GM10266 (cell line): Measurements from ENCODE around the gene PLEKHG4.

Source experiments
- DNase-seq: peaks from one replicate; pipeline ENCODE4 v3.0.0; 2012; ENCODE audit errors: extremely low spot score
- TF ChIP-seq, protein P1 (sequence below): IDR thresholded peaks from 2 replicates; pipeline ENCODE4 v1.5.1; 2012; ENCODE audit warnings: mild to moderate bottlenecking, low read depth; ENCODE audit not compliant: control insufficient read depth, insufficient read depth; ENCODE audit errors: missing control alignments

PLEKHG4 gene

DNA sequence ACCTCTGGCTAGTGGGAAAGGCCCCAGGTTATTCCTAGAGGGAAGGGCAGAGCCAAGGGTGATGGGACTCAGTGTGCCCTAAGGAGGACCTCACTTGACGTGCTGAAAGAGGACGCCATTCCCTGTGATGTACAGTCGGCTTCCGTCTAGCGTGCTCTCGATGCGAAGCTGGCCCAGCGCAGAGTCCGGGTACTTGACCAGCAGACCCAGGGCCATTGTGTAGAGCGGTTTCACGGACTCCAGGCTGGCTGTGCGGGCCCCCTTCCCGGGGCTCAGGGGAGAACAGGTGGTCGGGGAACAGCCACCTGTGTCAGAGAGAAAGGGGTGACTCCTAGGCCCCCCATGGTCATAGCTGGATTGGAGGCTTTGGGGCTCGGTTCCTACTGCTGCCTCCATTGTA lies 19.9 kb downstream of the PLEKHG4 start:
- TF ChIP-seq, protein P1, sequence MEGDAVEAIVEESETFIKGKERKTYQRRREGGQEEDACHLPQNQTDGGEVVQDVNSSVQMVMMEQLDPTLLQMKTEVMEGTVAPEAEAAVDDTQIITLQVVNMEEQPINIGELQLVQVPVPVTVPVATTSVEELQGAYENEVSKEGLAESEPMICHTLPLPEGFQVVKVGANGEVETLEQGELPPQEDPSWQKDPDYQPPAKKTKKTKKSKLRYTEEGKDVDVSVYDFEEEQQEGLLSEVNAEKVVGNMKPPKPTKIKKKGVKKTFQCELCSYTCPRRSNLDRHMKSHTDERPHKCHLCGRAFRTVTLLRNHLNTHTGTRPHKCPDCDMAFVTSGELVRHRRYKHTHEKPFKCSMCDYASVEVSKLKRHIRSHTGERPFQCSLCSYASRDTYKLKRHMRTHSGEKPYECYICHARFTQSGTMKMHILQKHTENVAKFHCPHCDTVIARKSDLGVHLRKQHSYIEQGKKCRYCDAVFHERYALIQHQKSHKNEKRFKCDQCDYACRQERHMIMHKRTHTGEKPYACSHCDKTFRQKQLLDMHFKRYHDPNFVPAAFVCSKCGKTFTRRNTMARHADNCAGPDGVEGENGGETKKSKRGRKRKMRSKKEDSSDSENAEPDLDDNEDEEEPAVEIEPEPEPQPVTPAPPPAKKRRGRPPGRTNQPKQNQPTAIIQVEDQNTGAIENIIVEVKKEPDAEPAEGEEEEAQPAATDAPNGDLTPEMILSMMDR: no peak
- no peak for DNase-seq

DNA sequence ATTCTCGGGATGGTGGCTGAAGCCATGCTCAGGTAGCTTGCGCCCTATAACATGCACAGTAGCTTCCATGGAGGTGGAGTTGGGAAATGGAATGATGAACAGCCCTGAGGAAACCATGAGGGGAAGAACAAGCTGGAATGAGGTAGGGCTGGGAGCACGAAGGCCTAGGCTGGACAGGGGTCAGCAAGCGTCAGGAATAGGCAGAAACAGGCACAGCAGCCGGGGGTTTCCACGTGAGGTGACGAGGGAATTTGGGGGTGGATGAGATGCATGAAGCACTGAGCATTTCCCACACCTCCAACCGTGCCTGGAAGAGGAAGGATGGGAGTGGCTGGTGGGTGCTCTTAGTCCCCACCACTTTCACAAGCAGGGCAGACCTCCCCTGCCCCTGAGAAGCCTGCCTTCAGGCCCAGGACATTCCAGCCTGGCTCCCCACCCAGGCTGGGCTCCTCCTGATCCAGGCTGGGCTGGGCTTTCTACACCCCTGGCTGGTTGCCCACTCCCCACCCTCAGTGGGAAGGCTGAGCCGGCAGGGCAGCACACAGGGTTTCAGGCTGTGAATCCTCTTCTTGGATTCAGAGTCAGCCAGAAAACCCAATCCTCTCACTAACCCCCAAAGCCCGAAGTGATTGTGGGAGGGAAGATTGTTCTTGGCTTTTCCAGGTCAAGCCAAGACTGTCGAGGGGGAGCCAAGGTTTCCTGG lies 21.9 kb downstream of the PLEKHG4 start:
- no peak for DNase-seq
- TF ChIP-seq, protein P1: no peak

DNA sequence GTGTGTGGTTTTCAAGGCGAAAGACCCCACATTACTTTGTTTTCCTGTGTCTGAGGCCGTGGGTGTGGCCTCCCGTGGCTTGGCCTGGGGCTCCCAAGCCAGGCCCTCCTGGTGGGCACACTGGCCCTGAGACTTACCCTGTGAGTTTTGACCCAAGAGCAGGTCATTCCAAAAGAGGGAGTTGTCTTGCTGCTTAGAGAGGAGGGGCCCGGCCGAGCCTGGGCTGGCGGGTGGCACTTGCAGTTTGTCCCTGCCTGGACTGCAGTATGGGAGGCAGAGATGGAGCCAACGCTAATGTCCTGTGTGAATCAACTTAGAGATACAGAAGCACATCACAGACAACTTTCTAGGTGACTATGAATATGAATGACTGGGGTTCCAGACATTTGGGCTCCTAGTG lies 22.7 kb downstream of the PLEKHG4 start:
- DNase-seq: no peak
- TF ChIP-seq, protein P1: no peak

DNA sequence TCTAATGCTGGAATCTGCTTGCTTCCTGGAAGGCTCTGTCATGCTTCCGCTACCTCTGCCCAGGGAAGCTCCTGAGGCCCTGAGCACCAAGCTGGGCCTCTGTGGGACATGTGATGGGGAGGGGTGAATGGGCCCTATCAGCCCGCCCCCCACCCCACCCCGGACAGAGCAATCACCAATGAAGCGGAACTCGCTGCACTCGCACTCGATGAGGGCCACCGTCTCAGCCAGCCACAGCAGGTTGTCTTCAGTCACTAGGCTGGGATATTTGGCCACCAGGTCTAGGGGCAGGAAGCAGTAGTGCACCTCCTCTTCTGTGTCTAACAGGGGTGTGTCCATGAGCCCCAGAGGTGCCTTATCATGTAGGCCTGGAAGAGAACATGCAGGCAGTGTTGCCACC lies 23.6 kb downstream of the PLEKHG4 start:
- no peak for DNase-seq
- TF ChIP-seq, protein P1: no peak

DNA sequence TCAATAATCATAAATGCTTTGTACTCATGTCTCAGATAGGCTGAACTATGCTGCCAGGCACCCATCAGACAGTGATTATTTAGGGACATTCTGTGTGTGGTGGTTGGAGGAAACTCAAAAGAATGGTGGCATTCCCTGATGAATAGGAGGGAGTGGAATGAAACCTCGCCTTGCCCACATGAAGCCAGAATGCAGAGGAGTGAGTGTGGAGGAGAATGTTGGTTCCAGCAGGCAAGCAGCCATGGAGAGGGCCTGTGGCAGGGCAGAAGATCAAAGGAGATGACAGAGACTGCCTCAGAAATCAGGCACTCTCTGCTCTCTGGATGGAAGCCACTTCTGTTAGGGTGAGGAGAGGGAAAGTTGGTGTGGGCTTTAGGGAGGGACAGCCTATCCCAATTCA lies 24.7 kb downstream of the PLEKHG4 start:
- TF ChIP-seq, protein P1: no peak
- DNase-seq: no peak

DNA sequence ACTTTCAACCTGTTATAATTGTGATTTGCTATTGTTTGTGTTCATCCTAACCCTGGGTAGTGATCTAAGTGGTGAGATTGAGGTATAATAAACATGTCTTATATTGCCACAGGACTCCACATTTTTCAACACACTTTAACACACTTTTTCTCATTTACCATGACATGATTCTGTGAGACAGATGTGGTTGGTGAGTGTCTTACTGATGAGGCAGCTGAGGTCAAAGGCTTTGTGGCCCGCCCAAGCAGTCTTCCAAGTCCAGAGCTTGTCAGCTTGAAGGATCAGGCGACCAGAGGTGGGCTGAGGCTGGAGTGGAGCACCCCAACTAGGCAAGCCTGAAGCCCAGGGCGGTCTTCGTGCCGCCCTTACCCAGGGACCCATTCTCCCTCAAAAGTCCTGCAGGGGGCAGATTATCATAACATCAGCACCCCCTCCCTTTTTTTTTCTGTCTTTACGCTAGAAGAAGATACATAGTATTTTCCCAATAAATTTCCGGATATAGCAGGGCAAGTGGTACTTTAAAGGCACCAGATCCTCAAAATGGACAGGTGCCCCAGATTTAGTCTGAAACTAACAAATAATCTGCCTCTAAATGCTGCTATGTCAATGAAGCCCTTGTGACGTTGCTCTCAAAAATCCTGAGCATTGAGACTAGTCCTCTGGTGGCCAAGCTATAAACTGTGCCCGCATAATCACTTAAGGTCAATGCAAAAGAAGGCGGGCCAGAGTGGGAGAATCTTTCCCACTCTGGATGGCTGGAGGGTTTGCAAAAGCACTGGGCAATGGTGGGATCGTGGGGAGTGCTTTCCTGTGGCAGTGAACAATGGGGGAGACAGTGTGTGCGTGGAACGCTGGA lies 26.1 kb downstream of the PLEKHG4 start:
- no peak for DNase-seq
- TF ChIP-seq, protein P1: no peak

DNA sequence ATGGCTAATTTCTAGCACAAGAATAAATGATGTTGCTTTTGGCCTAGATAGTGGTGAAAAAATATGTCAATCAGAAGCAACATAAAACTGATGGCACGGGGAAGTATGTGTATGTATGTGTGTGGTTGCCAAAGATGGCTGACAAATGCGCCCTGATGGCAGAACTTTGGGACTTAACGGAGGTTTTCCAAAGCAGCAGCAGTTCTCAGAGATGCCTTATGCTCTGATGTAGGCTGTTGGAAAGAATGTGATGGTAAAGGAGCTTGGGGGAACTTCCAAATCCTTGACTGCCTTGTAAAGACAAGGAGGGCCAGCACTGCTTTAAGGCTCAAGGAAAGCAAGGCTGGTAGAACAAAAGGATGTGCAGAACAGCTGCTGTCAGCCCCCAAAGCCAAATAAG lies 31.2 kb downstream of the PLEKHG4 start:
- DNase-seq: no peak
- TF ChIP-seq, protein P1: no peak
